GM19351 (cell line): Measurements from ENCODE around the gene ITSN1.
"Not testable (repeated sequence)": the region's sequence is repeated elsewhere in the genome, so short reads cannot be mapped to it uniquely, and the experiment has no call there.

Experiments
- ATAC-seq: cut with Tn5 transposase; IDR thresholded peaks from one replicate; pipeline ENCODE4 v1.9.1; 2021; ENCODE audit warnings: mild to moderate bottlenecking, moderate library complexity; ENCODE audit not compliant: unreplicated experiment

ITSN1 gene

GRCh38 chr21:33642027-33642895, at the start of gene ITSN1:
ITSN1 (plus strand) TSS chr21:33642501; CDS start chr21:33718829, 76,328 bp downstream.
- ATAC-seq = peak; percentile 83

GRCh38 chr21:33598051-33598450, 44.2 kb upstream of the ITSN1 start:
- no peak for ATAC-seq

GRCh38 chr21:33608559-33608958, 33.7 kb upstream of the ITSN1 start:
- ATAC-seq = no peak

- no peak for ATAC-seq
Measured at GRCh38 chr21:33611006-33611744, 31.1 kb upstream of the ITSN1 start.

- not testable (repeated sequence) for ATAC-seq
Measured at GRCh38 chr21:33617565-33617964, 24.7 kb upstream of the ITSN1 start.

- ATAC-seq = no peak
Measured at GRCh38 chr21:33618407-33618806, 23.9 kb upstream of the ITSN1 start.

GRCh38 chr21:33619726-33620125, 22.6 kb upstream of the ITSN1 start:
- ATAC-seq = no peak

- no peak for ATAC-seq
Measured at GRCh38 chr21:33622253-33622652, 20.0 kb upstream of the ITSN1 start.

- not testable (repeated sequence) for ATAC-seq
Measured at GRCh38 chr21:33626151-33626550, 16.1 kb upstream of the ITSN1 start.

- ATAC-seq = no peak
Measured at GRCh38 chr21:33634254-33634653, 8.0 kb upstream of the ITSN1 start.

- ATAC-seq = no peak
Measured at GRCh38 chr21:33640697-33641351, 1.5 kb upstream of the ITSN1 start.

GRCh38 chr21:33641352-33642026, 812 bp upstream of the ITSN1 start, which contains the start of gene CRYZL1:
CRYZL1 (minus strand) TSS chr21:33641741; CDS start chr21:33631551, 10,190 bp downstream.
- peak; percentile 79 for ATAC-seq

- ATAC-seq = no peak
Measured at GRCh38 chr21:33642896-33643657, 776 bp downstream of the ITSN1 start.

GRCh38 chr21:33643658-33644311, 1.5 kb downstream of the ITSN1 start:
- ATAC-seq = no peak

- ATAC-seq = no peak
Measured at GRCh38 chr21:33644383-33645074, 2.2 kb downstream of the ITSN1 start.

- no peak for ATAC-seq
Measured at GRCh38 chr21:33645730-33646129, 3.4 kb downstream of the ITSN1 start.

GRCh38 chr21:33647587-33647986, 5.3 kb downstream of the ITSN1 start:
- no peak for ATAC-seq

- no peak for ATAC-seq
Measured at GRCh38 chr21:33648555-33648954, 6.3 kb downstream of the ITSN1 start.

- no peak for ATAC-seq
Measured at GRCh38 chr21:33650230-33650629, 7.9 kb downstream of the ITSN1 start.
